B cell (primary cell): ENCODE measurements around the gene TRAF3. TPM values are rescaled to one million over a fixed set of nuclear protein-coding genes. Genes with fewer than 3 reads are reported as not detected.
"Not testable (repeated sequence)": the region's sequence is repeated elsewhere in the genome, so short reads cannot be mapped to it uniquely, and the experiment has no call there.

ENCODE experiments used
- ATAC-seq: fragments of 200-7000 bp; cut with Tn5 transposase; one replicate; pipeline ENCODE4 v1.10.0; 2021; ENCODE audit warnings: low read depth, mild to moderate bottlenecking, moderate number of reproducible peaks, moderate library complexity
- CTCF ChIA-PET: fragments of 350-600 bp; sonication (Branson Sonifier 250); formaldehyde crosslinking; loops from one replicate; lab custom pipeline; 2021; ENCODE audit warnings: antibody characterized with exemption, inconsistent platforms; lab: Charles Lee
- POLR2A ChIA-PET: fragments of 350-600 bp; sonication (Branson Sonifier 250); formaldehyde crosslinking; loops from one replicate; lab custom pipeline; 2021; ENCODE audit warnings: antibody characterized with exemption; lab: Charles Lee
- DNase-seq: peaks from one replicate; pipeline ENCODE4 v3.0.0; 2013
- H2AFZ ChIP-seq: 2 replicates; pipeline ENCODE4 v1.6.1; 2012; ENCODE audit warnings: mild to moderate bottlenecking, low read depth, low read length; ENCODE audit not compliant: insufficient read depth, poor library complexity, severe bottlenecking
- H3K27ac ChIP-seq, 2 donors: 1 replicate in 1 of 2; 2 replicates in 1 of 2; pipeline ENCODE4 v1.5.1; 2012 to 2013; ENCODE audit warnings: low read length in 2 of 2, mild to moderate bottlenecking in 2 of 2, moderate library complexity in 1 of 2
- H3K27me3 ChIP-seq, 4 experiments: fragments of 200-600 bp in 1 of 4; sonication (generic) in 1 of 4; replicated peaks in 1 of 4; 1 replicate in 2 of 4; 2 replicates in 2 of 4; pipeline versions ENCODE4 v1.6.1 to v1.7.0; 2013 to 2016; ENCODE audit warnings: low read length in 3 of 4, mild to moderate bottlenecking in 2 of 4, mixed read lengths in 1 of 4, moderate library complexity in 1 of 4; ENCODE audit not compliant: insufficient read depth in 4 of 4, control insufficient read depth in 3 of 4; ENCODE audit errors: control extremely low read depth in 1 of 4
- H3K36me3 ChIP-seq, 2 experiments: replicated peaks in 1 of 2; 1 replicate in 1 of 2; 2 replicates in 1 of 2; pipeline versions ENCODE4 v1.6.1 to v1.7.1; 2013; ENCODE audit warnings: low read length in 1 of 2; ENCODE audit not compliant: insufficient read depth in 2 of 2, control insufficient read depth in 1 of 2; ENCODE audit errors: control extremely low read depth in 1 of 2, extremely low read depth in 1 of 2
- H3K4me1 ChIP-seq, 2 donors: fragments of 200-600 bp in 1 of 2; sonication (generic) in 1 of 2; 1 replicate in 1 of 2; 2 replicates in 1 of 2; pipeline versions ENCODE4 v1.5.1 to v1.6.1; 2013 to 2017; ENCODE audit warnings: low read length in 2 of 2; ENCODE audit not compliant: control insufficient read depth in 2 of 2, insufficient read depth in 2 of 2
- H3K4me2 ChIP-seq: replicated peaks from 2 replicates; pipeline ENCODE3; 2012; ENCODE audit warnings: mild to moderate bottlenecking, low read depth, low read length; ENCODE audit not compliant: poor library complexity, severe bottlenecking
- H3K4me3 ChIP-seq, 5 experiments: fragments of 200-600 bp in 1 of 5; sonication (generic) in 1 of 5; 1 replicate in 3 of 5; 2 replicates in 2 of 5; pipeline versions ENCODE4 v1.5.1 to v1.7.0; 2011 to 2016; ENCODE audit warnings: low read length in 4 of 5, mild to moderate bottlenecking in 4 of 5, low read depth in 2 of 5, control low read depth in 1 of 5, moderate library complexity in 1 of 5; ENCODE audit not compliant: insufficient read depth in 1 of 5; ENCODE audit errors: control extremely low read depth in 1 of 5, extremely low read depth in 1 of 5
- H3K79me2 ChIP-seq: fragments of 200-600 bp; sonication (generic); one replicate; pipeline ENCODE4 v1.6.0; 2016; ENCODE audit warnings: low read length; ENCODE audit not compliant: control insufficient read depth, insufficient read depth
- H3K9ac ChIP-seq: fragments of 200-600 bp; sonication (generic); 2 replicates; pipeline ENCODE4 v1.6.1; 2017; ENCODE audit warnings: mild to moderate bottlenecking, low read length, moderate library complexity
- H3K9me3 ChIP-seq, 3 donors: one replicate each; pipeline versions ENCODE4 v1.6.1 to v1.7.1; 2013; ENCODE audit warnings: low read length in 2 of 3; ENCODE audit not compliant: control insufficient read depth in 2 of 3, insufficient read depth in 1 of 3; ENCODE audit errors: control extremely low read depth in 1 of 3
- H4K20me1 ChIP-seq: 2 replicates; pipeline ENCODE4 v1.6.0; 2012; ENCODE audit warnings: mild to moderate bottlenecking, low read length; ENCODE audit not compliant: insufficient read depth, control insufficient read depth, poor library complexity, severe bottlenecking
- H3K27ac Mint-ChIP-seq: one replicate; pipeline ENCODE4 v1.8.0; 2021; ENCODE audit warnings: mixed read lengths
- H3K27me3 Mint-ChIP-seq: one replicate; pipeline ENCODE4 v1.8.0; 2021; ENCODE audit warnings: mixed read lengths
- H3K4me1 Mint-ChIP-seq: one replicate; pipeline ENCODE4 v1.8.0; 2021; ENCODE audit warnings: mixed read lengths
- H3K4me3 Mint-ChIP-seq: one replicate; pipeline ENCODE4 v1.8.0; 2021; ENCODE audit warnings: mixed read lengths
- H3K9me3 Mint-ChIP-seq: one replicate; pipeline ENCODE4 v1.8.0; 2022; ENCODE audit warnings: mixed read lengths; ENCODE audit not compliant: insufficient read depth
- EZH2 ChIP-seq: IDR thresholded peaks from 2 replicates; pipeline ENCODE4 v1.6.1; 2012; ENCODE audit warnings: borderline replicate concordance, low read depth, mild to moderate bottlenecking, moderate library complexity, low read length; ENCODE audit not compliant: insufficient read depth, poor library complexity, severe bottlenecking
- WGBS: methylation state at CpG from one replicate; pipeline ENCODE4 v1.1.5; 2013; ENCODE audit warnings: missing lambda C conversion rate; ENCODE audit not compliant: insufficient coverage; 5-methylcytosine and 5-hydroxymethylcytosine counted together
- intact Hi-C: fragments of 100-400 bp; cut with micrococcal nuclease; formaldehyde crosslinking; loops from one replicate; pipeline ENCODE4 v1.10.0; 2022
- polyA plus RNA-seq: library from polyadenylated mRNA; depleted of rRNA; stranded (reverse); fragments of >200 nt; gene quantifications from 2 replicates; pipeline ENCODE4 v1.2.3, GENCODE V29; 2012
- total RNA-seq, 2 donors: library from RNA; stranded (reverse); fragments of 120-200 nt in 1 of 2; gene quantifications; 1 replicate in 1 of 2; 2 replicates in 1 of 2; pipeline versions ENCODE4 v1.2.3 to v1.2.4, GENCODE V29; 2013 to 2022
- TF ChIP-seq, protein P1 (sequence below): fragments of 200-600 bp; IDR thresholded peaks from one replicate; pipeline ENCODE4 v1.8.0; 2022; ENCODE audit warnings: antibody characterized with exemption, mild to moderate bottlenecking

The TRAF3 gene
- total and polyA plus RNA-seq, 2 donors (not counting 1 experiment from before 2014, with no cell fraction given), result 42.8 to 89.8 TPM

DNA sequence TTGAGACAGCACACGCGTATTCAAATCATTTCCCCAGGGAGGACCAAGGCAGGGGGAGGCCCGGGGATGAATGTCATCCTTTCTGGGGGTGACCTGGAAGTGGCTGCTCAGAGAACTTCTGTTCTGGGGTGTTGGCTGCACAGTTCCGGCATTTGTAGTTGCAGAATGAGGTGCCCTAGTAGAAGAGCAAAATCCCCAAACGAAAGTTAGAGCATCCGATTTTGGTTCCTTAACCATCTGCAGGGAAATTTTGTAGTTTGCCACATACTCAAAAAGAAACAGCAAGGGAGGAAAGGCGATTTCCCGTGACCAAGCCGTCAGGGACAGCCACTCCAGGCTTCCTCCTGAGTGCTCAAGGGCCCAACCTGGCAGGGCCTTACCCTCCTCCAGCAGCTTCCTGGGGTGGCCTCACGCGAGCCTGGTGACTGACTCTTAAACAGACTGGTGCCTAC, 13.0 kb upstream of the TRAF3 start:
- no peaks in the 10 kb centered on the region for H4K20me1 ChIP-seq
- Mint-ChIP-seq H3K27ac (peak overlapping the region; percentile 69), H3K4me1 (peaks cover 51% of the 10 kb centered on the region), H3K4me3 (peak overlapping the region; percentile 38), H3K27me3 (no peaks in the 10 kb centered on the region), H3K9me3 (no peaks in the 10 kb centered on the region)
- H3K4me1 ChIP-seq, result peaks cover 30 to 47% of the 10 kb centered on the region in 2 donors
- WGBS, result 68% methylated on average over 7 of the region's 11 CpGs
- peaks cover 0 to 19% (median 0%) of the 10 kb centered on the region in 3 donors for H3K9me3 ChIP-seq
- ChIA-PET POLR2A (interaction anchor here (0.5 kb wide), 1 partner anchor 47 kb away, joined by 3 read pairs; no protein-coding TSS in a partner anchor), CTCF (interaction anchor here (0.8 to 1.2 kb wide), 2 partner anchors 10 to 28 kb away, joined by 3 to 4 read pairs; no protein-coding TSS in a partner anchor)
- peak; percentile 25 for ATAC-seq
- no peaks in the 10 kb centered on the region for H3K27me3 ChIP-seq
- H3K9ac ChIP-seq, result no peak overlapping the region
- H3K4me3 ChIP-seq, result no peak overlapping the region
- intact Hi-C loops, result no loop called here
- H3K4me2 ChIP-seq, result peak overlapping the region; percentile 40
- no peak for TF ChIP-seq EZH2
- TF ChIP-seq, protein P1, sequence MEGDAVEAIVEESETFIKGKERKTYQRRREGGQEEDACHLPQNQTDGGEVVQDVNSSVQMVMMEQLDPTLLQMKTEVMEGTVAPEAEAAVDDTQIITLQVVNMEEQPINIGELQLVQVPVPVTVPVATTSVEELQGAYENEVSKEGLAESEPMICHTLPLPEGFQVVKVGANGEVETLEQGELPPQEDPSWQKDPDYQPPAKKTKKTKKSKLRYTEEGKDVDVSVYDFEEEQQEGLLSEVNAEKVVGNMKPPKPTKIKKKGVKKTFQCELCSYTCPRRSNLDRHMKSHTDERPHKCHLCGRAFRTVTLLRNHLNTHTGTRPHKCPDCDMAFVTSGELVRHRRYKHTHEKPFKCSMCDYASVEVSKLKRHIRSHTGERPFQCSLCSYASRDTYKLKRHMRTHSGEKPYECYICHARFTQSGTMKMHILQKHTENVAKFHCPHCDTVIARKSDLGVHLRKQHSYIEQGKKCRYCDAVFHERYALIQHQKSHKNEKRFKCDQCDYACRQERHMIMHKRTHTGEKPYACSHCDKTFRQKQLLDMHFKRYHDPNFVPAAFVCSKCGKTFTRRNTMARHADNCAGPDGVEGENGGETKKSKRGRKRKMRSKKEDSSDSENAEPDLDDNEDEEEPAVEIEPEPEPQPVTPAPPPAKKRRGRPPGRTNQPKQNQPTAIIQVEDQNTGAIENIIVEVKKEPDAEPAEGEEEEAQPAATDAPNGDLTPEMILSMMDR, result no peak
- H2AFZ ChIP-seq, result no peak overlapping the region
- peak; percentile 78 for DNase-seq
- H3K36me3 ChIP-seq, result no peaks in the 10 kb centered on the region
- H3K27ac ChIP-seq, result peak overlapping the region; percentile 44 to 68
- peaks cover 6% of the 10 kb centered on the region for H3K79me2 ChIP-seq

DNA sequence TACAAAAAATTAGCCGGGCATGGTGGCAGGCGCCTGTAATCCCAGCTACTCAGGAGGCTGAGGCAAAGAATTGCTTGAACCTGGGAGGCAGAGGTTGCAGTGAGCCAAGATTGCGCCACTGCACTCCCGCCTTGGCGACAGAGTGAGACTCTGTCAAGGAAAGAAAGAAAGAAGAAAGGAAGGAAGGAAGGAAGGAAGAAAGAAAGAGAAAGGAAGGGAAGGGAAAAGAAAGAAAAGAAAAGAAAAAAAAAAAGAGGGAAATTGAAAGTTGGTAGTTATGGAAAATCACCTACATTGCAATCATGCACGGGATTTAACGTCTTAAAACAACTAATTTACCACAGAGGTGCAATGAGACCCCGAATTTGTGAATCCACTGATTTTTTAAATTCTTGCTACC, 11.5 kb upstream of the TRAF3 start:
- H3K4me1 ChIP-seq, result peaks cover 40 to 62% of the 10 kb centered on the region in 2 donors
- peaks cover 57% of the 10 kb centered on the region for H3K4me1 Mint-ChIP-seq
- H3K27me3 Mint-ChIP-seq, H3K4me3 ChIP-seq, H2AFZ ChIP-seq, H3K4me3 Mint-ChIP-seq, ATAC-seq, H3K4me2 ChIP-seq, H3K9me3 Mint-ChIP-seq, H3K36me3 ChIP-seq, H3K9ac ChIP-seq, H3K27ac ChIP-seq, H4K20me1 ChIP-seq, DNase-seq, H3K27me3 ChIP-seq: not testable (repeated sequence)
- POLR2A ChIA-PET, result interaction anchor here (0.7 kb wide), 1 partner anchor 26 kb away, joined by 4 read pairs; no protein-coding TSS in a partner anchor
- peaks cover 12% of the 10 kb centered on the region for H3K79me2 ChIP-seq
- 96% methylated on average over 4 of the region's 8 CpGs for WGBS
- peaks cover 0 to 20% (median 0%) of the 10 kb centered on the region in 3 donors for H3K9me3 ChIP-seq
- H3K27ac Mint-ChIP-seq, result peak overlapping the region; percentile 76
- CTCF ChIA-PET, result interaction anchor here (0.6 to 1.1 kb wide), 2 partner anchors 71 to 239 kb away, joined by 3 to 4 read pairs; no protein-coding TSS in a partner anchor
- intact Hi-C loops, result loop anchor here (5.0 kb wide), 2 partner anchors 53 to 173 kb away; partner anchors contain the start of gene RCOR1
